ENCODE measurements around the gene KRTAP10-10.
"Not testable (repeated sequence)": the region's sequence is repeated elsewhere in the genome, so short reads cannot be mapped to it uniquely, and the experiment has no call there.

Gene KRTAP10-10

DNA sequence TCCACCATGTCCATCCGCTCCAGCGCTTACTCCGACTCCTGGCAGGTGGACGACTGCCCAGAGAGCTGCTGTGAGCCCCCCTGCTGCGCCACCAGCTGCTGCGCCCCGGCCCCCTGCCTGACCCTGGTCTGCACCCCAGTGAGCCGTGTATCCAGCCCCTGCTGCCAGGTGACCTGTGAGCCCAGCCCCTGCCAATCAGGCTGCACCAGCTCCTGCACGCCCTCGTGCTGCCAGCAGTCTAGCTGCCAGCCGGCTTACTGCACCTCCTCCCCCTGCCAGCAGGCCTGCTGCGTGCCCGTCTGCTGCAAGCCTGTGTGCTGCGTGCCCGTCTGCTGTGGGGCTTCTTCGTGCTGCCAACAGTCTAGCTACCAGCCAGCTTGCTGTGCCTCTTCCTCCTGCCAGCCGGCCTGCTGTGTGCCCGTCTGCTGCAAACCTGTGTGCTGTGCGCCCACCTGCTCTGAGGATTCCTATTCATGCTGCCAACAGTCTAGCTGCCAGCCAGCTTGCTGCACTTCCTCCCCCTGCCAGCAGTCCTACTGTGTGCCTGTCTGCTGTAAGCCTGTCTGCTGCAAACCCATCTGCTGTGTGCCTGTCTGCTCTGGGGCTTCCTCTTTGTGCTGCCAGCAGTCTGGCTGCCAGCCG lies 9.9 kb upstream of the KRTAP10-10 start:
- not testable (repeated sequence) for DNase-seq (ENCODE audit: low read depth)

DNA sequence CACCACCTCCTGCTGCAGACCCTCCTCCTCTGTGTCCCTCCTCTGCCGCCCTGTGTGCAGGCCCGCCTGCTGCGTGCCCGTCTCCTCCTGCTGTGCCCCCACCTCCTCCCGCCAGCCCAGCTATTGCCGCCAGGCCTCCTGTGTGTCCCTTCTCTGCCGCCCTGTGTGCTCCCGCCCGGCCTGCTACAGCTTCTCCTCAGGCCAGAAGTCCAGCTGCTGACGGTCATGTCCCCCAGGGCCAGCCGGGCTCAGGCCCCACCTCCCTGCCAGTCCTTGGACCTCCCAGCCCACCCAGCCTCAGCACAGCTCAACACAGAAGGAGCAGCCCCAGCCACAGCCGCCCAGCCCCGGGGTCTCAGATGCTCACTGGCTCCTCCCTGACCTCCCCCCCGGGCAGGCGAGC lies 9.3 kb upstream of the KRTAP10-10 start:
- not testable (repeated sequence) for DNase-seq (ENCODE audit: low read depth)

DNA sequence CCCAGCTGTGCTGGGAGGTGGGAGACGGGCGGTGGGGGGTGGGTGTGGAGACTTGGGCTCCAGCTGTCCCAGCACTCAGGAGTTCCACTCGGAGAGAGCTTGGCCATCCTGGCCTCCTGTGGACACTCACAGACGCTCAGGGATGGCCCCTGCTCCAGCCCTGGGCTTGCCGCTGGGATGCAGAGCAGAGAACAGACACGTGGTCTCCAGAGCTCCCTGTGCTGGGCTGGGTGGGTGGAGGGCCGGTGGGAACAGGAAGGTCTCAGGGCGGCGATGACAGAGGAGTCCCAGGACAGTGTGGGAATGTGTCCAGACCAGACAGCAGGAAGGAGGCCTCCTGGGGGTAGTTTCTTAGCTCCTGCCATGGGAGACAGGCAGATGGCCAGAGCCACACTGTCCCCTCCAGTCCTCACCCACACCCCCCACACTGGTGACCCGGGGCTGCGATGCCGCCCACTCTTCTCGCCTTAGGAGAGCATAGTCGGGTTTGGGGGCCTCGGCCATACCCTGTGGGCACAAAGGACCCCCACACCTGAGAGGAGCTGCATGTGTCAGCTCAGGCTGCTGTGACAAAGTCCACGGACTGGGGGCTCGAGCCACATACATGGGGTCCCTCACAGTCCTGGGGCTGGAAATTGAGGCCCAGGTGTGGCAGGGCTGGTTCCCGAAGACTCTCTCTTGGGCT lies 8.3 kb upstream of the KRTAP10-10 start:
- no peak for DNase-seq (ENCODE audit: low read depth)

DNA sequence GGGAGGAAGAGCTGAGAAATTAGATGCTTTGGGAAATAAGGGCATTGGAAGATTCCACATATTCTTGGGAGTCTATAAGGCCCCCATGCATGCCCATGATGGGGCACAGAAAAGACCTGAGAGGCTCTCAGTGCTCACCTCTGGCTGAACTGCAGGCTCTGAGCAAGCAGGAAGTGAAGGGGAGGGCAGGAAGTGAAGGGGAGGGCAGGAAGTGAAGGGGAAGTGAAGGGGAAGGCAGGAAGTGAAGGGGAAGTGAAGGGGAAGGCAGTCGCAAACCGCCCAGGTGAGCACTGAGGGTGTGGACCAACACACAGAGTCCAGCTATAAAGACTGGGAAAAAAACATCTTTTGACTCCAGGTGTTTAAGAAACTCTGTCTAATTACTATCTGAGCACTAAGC lies 6.7 kb upstream of the KRTAP10-10 start:
- no peak for DNase-seq (ENCODE audit: low read depth)

DNA sequence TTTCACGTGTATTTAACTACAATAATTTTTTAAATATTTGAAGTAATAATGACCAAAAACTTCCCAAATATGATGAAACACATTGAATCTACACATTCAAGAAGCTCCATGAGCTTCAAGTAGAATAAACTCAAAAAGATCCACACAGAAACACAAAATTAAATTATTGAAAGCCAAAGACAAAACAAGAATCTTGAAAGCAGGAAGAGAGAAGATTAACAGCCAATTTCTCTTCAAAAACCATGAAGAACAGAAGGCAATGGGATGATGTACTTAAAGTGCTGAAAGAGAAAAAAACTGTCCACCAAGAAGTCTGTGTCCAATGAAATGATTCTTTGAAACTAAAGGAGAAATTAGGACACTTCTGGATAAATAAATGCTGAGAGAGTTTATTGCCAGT lies 5.1 kb upstream of the KRTAP10-10 start:
- no peak for DNase-seq (ENCODE audit: low read depth)

DNA sequence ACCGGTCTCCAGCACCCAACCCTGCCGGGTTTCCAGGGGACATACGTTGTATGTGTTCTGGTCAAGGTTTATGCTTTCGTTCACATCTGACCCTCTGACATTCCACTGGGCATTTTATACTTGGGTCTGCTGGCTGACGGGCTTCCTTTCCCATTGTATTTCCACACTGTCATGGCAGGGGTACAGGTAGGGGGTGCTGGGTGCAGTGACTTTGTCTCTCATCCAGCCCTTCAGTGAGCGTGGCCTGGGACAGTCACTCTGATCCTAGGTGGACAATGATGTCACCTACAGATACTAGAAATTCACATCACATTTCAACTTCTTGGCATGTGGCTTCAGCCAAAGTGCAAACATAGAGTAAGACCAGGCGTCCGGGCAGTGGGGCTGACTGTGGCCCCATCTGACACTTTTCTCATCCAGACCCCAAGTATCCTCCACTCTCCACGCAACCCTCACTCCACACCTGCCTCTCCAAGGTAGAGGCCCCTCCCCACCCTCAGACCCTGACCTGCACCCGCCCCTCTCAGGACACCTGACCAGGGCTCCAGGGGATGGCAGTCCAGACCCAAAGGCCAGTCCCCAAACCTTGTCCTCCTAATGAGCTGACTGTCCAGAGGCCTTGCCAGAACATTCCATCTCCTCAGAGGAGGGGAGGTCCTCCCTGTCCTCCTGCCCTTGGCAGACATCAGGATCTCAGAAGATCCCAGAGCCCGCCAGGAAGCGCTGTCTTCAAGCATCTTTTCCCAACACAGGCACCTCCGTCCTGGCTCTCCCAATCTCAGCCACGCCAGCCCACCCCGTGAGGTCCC lies 743 bp upstream of the KRTAP10-10 start:
- no peak for DNase-seq (ENCODE audit: low read depth)

DNA sequence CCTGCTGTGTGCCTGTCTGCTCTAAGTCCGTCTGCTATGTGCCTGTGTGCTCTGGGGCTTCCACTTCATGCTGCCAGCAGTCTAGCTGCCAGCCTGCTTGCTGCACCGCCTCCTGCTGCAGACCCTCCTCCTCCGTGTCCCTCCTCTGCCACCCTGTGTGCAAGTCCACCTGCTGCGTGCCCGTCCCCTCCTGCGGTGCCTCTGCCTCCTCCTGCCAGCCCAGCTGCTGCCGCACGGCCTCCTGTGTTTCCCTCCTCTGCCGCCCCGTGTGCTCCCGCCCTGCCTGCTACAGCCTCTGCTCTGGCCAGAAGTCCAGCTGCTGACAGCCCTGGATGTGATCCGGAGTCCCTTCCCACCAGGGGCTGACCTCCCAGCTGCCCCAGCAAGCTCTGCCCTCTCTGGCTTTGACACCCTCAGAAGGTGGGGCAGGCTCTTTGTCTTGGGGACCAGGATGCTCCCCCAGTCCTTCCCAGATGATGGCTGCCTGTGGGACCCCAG lies 744 bp downstream of the KRTAP10-10 start:
- not testable (repeated sequence) for DNase-seq (ENCODE audit: low read depth)

DNA sequence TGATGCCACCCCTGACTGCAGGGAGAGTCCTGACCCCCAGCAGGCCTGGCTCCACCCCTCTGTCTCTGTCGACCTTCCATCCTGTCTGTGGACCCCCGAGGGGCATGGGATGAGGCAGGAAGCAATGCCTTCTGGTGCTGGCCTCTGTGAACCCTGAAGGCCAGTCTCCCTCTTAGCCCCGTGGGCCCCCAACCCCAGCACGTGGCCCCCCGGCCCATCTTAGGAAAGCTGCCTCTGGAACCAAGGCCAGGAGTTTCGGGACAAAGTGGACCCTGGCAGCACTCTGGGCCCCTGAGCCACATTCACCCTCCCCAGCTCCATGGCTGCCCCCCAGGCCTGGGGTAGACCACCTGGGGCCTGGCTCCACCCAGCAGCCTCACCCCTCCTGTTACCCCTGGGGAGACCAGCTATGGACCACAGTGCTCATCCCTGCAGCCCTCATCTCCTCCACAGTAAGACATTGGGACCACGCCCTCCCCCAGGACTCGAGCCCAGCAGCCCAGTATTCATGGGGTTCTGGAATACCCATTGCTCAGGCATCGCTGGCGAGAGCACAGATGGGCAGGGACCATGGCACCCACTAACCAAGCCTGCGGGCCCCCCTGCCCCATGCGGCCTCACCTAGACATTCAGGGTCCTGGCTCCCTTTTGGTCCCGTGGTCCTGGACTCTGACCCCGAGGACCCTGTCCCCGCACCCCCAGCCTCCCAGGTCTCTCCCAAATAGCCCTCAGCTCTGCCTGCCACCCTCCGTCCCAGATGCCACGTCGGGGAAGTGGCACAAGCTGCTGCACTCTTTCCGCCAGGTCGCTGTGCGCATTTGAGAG lies 1.6 kb downstream of the KRTAP10-10 start:
- DNase-seq (ENCODE audit: low read depth): not testable (repeated sequence)

DNA sequence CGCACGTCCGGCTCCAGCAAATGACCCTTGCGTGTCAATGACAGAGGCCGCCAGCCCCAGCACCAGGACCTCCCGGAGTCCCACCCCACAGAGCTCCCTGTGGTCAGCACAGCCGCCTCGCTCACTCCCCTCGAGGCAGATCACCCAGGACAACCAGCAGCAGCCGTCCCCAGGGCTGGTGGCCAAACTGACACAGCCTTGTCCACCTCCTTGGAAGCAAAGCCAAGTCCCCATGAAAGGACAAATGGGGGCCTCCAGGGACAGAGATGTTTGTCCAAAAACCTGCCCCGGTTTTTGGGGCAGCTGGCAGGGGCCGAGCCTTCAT lies 2.1 kb downstream of the KRTAP10-10 start:
- DNase-seq (ENCODE audit: low read depth): no peak

DNA sequence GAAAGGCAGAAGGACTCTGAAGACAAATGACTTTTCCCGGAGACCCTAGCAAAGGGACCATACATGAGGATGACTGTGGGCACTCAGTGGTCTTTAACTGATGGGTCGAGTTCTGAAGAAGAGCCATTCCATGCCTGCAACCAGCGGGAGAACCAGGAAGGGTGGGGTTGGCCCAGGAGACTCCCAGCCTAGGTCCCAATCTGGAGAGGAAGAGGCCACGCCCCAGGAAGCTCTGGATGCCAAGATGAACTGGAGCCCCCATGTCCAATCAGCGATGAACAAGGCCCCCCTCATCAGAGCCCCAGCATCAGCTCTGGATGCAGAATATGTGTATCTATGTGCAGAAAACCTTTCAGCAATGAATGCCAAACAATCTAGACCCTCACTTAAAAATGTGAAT lies 3.6 kb downstream of the KRTAP10-10 start:
- no peak for DNase-seq (ENCODE audit: low read depth)

DNA sequence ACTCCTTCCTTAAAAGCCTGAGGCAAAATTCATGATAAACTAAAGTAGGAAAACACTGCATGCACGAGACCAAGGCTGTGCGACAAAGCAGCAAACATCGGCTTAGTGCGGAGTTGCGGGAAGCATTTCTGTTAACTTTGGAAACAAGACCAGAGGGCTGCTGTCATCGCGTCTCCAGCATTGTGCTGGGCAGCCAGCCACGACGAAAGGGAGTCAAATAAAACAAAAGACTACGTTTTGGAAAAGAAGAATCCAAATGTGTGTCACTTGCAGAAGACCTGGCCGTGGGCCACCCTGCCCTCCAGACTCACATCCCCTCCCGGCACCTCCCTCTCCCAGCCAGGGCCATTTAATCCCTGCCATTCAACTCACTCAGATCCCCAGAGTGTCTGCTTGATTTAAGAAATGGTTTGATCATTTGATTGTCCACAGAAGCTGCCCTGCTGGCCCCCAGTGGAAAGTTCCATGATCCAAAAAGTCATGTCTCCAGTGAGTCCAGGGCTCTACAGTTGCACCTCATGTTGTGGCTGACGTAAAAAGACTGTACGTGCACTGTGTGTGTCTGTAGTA lies 6.7 kb downstream of the KRTAP10-10 start:
- DNase-seq (ENCODE audit: low read depth): no peak

DNA sequence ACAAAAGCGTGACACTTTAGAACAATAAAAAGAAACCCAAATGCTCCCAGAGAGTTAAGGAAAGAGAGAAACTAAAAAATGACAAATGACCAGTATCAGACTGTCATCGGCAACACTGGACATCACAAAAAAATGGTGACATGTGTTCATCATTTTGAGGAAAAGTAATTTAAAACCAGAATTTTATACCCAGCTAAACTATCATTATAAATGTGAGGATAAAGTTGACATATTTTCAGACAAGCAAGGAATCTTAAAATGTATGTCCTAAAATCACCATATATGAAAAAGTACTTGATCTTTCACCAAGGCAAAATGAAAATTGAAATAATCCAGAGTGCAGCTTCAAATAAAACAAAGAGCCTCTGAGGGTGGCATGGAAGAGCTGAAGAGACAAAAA lies 7.7 kb downstream of the KRTAP10-10 start:
- DNase-seq (ENCODE audit: low read depth): no peak

DNA sequence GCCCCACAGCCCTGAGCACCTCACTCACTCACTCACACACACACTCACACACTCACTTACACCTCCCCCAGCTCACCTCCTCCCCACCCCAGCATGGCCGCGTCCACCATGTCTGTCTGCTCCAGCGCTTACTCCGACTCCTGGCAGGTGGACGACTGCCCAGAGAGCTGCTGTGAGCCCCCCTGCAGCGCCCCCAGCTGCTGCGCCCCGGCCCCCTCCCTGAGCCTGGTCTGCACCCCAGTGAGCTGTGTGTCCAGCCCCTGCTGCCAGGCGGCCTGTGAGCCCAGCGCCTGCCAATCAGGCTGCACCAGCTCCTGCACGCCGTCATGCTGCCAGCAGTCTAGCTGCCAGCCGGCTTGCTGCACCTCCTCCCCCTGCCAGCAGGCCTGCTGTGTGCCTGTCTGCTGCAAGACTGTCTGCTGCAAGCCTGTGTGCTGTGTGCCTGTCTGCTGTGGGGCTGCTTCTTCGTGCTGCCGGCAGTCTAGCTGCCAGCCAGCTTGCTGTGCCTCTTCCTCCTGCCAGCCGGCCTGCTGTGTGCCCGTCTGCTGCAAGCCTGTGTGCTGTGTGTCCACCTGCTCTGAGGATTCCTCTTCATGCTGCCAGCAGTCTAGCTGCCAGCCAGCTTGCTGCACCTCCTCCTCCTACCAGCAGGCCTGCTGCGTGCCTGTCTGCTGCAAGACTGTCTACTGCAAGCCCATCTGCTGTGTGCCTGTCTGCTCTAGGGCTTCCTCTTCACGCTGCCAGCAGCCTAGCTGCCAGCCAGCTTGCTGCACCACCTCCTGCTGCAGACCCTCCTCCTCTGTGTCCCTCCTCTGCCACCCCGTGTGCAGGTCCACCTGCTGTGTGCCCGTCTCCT lies 9.4 kb downstream of the KRTAP10-10 start, which contains the start of gene KRTAP10-11:
Gene KRTAP10-11, plus strand, starts transcription at position 49 of the 856 bp plus-strand sequence. Its CDS starts 45 bp downstream, at position 94.
- DNase-seq (ENCODE audit: low read depth): not testable (repeated sequence)

DNA sequence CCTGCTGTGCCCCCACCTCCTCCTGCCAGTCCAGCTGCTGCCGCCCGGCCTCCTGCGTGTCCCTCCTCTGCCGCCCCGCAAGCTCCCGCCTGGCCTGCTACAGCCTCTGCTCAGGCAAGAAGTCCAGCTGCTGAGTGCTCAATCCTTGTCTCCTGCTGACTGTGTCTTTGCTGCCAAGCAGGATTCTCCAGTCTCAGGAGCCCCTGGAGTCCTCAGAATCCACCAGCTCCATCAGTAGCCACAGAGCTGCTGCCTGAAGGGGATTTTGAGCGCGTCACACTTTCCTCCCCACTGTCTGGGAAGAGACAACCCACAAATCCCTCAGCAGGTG lies 10.0 kb downstream of the KRTAP10-10 start:
- DNase-seq (ENCODE audit: low read depth): no peak

DNA sequence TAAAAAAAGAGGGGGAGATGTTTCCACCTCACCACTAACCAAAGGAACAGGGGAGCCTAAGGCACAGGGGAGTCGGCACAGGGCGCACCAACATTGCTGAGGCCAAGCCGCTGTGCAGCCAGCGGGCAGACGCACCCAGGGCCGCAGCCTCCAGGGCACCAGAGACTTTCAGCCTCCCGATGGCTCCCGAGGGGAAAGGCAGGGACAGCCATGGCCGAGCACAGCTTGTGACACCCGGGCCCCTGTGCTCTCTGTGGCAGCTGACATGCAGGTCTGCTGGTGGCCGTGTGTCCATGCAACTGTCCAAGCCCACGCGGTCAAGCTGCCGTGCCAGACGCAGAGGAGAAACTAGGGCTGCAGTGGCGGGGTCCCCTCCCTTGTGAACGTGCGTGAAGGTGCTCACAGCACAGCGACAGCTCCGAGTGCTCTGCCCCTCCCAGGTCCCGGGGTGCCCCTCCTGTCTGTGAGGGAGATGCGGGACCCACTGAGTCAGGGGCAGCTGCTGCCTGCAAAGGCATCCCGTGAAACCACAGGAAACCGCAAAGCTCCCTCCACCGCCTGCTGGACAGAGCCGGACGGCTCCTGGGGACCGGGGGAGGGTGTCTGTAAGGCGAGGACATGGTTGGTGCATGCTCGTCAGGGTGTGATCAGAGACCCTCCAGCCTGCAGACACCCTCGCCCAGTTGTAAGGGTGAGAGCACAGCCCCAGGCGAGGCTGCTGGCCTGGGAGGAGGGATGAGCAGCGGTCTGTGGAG lies 11.6 kb downstream of the KRTAP10-10 start:
- DNase-seq (ENCODE audit: low read depth): no peak

DNA sequence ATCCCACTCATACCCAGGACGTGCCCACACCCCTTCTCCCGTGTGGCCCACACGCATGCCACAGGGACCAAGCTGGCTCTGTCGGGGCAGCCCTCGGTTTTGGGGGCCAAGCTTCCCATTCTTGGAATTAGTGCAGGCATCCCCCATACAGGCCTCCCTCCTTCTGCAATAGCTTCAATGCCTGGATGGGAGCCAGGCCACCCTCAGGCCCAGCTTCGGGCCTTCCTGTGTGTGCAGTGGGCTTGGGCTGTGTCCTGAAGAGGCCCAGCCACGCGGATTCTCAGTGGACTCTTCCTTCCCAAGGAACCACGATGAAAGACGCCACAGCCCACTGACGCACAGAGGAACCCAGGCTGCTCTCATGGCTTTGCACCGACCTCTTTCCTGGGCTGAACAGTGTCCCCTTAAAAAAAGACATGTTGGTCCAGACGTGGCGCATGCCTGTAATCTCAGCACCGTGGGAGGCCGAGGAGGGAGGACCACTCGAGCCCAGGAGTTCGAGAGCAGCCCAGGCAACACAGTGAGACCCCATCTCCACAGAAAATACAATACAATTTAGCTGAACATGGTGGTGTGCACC lies 12.5 kb downstream of the KRTAP10-10 start:
- DNase-seq (ENCODE audit: low read depth): no peak

DNA sequence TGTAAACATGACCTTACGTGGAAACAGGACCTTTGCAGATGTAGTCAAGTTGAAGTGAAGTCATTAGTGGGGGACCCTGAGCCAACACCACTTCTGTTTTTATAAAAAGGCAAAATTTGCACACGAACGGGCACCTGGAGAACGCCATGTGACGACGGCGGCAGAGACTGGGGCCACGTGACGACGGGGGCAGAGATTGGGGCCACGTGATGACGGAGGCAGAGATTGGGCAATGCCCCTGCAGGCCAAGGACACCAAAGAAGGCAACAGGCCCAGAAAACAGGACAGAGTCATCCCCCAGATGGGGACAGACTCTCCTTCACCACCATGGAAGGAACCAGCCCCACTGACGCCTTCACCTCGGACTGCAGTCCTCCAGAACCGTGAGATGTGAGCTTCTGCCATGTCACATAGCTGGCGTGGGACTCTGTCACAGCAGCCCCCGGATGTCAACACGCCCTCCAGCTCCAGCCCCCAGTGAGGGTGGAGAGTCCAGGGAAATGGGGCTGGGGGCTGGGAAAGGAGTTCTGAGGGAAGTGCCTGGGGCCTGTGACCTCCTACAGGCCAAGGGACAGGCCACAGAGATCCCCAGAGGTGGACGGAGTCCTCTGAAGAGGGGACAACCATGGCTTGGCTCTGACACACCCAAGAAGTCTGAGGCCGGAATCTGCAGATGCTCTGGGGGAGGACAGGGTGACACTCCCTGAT lies 13.3 kb downstream of the KRTAP10-10 start:
- DNase-seq (ENCODE audit: low read depth): no peak

DNA sequence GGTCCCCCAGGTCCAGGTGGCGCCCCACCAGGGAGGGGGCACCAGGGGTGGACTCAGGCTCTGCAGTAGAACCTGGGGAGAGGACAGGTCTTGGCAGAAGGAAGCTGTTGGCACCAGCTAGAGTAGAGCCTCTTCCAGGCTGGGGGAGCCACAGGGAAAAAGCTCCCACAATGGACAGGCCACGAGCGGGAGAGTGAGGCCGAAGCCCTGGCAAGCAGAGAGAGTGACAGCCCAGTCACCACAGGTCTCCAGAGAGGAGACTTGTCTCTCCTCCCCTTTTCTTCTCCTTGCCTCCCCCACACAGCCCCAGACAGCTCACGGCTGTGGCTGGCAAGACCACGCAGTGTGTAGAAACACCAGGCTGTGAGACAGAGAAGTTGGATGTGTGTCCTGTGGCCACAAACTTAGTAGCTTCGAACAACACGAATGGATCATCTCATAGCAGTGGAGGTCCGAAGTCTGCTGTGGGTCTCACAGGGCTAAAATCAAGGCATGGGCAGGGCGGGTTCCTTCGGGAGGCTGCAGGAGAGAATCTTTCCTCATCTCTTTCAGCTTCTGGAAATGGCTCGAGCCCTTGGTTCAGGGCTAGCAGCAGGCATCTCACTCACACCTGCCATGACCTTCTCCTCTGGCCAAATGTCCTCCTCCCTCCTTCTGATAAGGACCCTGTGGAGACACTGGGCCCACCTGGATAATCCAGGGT lies 14.0 kb downstream of the KRTAP10-10 start:
- no peak for DNase-seq (ENCODE audit: low read depth)
